H1 (cell line): ENCODE results near the gene ABCC2. TPM values are rescaled to one million over a fixed set of nuclear protein-coding genes. Genes with fewer than 3 reads are reported as not detected.

Experiments
- CTCF ChIA-PET: fragments of 300-600 bp; sonication (Branson Sonifier 250); formaldehyde crosslinking; loops from one replicate; lab custom pipeline; 2021; ENCODE audit not compliant: partially characterized antibody; lab: Charles Lee
- POLR2A ChIA-PET: fragments of 300-600 bp; sonication (Branson Sonifier 250); formaldehyde crosslinking; loops from one replicate; lab custom pipeline; 2021; ENCODE audit warnings: inconsistent platforms; ENCODE audit not compliant: partially characterized antibody; lab: Charles Lee
- DNase-seq, 2 experiments: peaks; one replicate each; pipeline versions ENCODE4 v3.0.0 to v3.0.0-alpha.2; 2010 to 2022; ENCODE audit warnings: low spot score in 2 of 2, low read depth in 1 of 2, mixed read lengths in 1 of 2
- FAIRE-seq: peaks from 2 replicates; lab custom pipeline; 2011; peaks lifted over from hg19 to GRCh38; lab: Jason Lieb, UNC
- H2AFZ ChIP-seq: 2 replicates; pipeline ENCODE4 v1.8.1; 2012; ENCODE audit warnings: low read length, inconsistent platforms
- H2AK5ac ChIP-seq: 2 replicates; pipeline ENCODE4 v1.6.1; 2013; ENCODE audit warnings: low read depth, low read length
- H2BK120ac ChIP-seq: replicated peaks from 2 replicates; pipeline ENCODE3; 2013; ENCODE audit warnings: low read depth, low read length, inconsistent platforms
- H2BK12ac ChIP-seq: 2 replicates; pipeline ENCODE4 v1.6.1; 2013; ENCODE audit warnings: low read depth, low read length
- H2BK15ac ChIP-seq: 2 replicates; pipeline ENCODE4 v1.6.1; 2013; ENCODE audit warnings: low read length
- H2BK20ac ChIP-seq: 2 replicates; pipeline ENCODE4 v1.6.1; 2013; ENCODE audit warnings: low read length
- H2BK5ac ChIP-seq: 2 replicates; pipeline ENCODE4 v1.6.1; 2013; ENCODE audit warnings: low read depth, low read length
- H3K14ac ChIP-seq: 2 replicates; pipeline ENCODE4 v1.6.1; 2013; ENCODE audit warnings: inconsistent platforms; ENCODE audit not compliant: insufficient read length
- H3K18ac ChIP-seq: 2 replicates; pipeline ENCODE4 v1.6.1; 2013; ENCODE audit warnings: low read length; ENCODE audit errors: extremely low read depth
- H3K23ac ChIP-seq: 2 replicates; pipeline ENCODE4 v1.6.1; 2013; ENCODE audit warnings: inconsistent platforms; ENCODE audit not compliant: insufficient read length
- H3K23me2 ChIP-seq: 2 replicates; pipeline ENCODE4 v1.6.1; 2013; ENCODE audit warnings: low read depth, low read length
- H3K27ac ChIP-seq: 2 replicates; pipeline ENCODE4 v1.6.1; 2011; ENCODE audit warnings: low read depth, low read length, inconsistent platforms
- H3K27me3 ChIP-seq, 4 experiments: replicated peaks in 1 of 4; 1 replicate in 1 of 4; 2 replicates in 3 of 4; pipeline versions ENCODE4 v1.6.1 to v1.8.1; 2011 to 2013; ENCODE audit warnings: low read length in 3 of 4, mild to moderate bottlenecking in 3 of 4, inconsistent platforms in 2 of 4, mixed read lengths in 2 of 4, moderate library complexity in 1 of 4; ENCODE audit not compliant: control insufficient read depth in 3 of 4, insufficient read depth in 3 of 4; ENCODE audit errors: extremely low read depth in 1 of 4
- H3K36me3 ChIP-seq, 4 experiments: 2 replicates each; pipeline versions ENCODE4 v1.6.1 to v1.8.1; 2011 to 2013; ENCODE audit warnings: mild to moderate bottlenecking in 4 of 4, low read length in 3 of 4, moderate library complexity in 2 of 4, control low read depth in 1 of 4, inconsistent platforms in 1 of 4; ENCODE audit not compliant: insufficient read depth in 4 of 4, control insufficient read depth in 2 of 4
- H3K4ac ChIP-seq: replicated peaks from 2 replicates; pipeline ENCODE3; 2013; ENCODE audit warnings: low read length, low read depth, mixed read lengths, inconsistent platforms; ENCODE audit not compliant: insufficient read length
- H3K4me1 ChIP-seq, 4 experiments: replicated peaks in 1 of 4; 1 replicate in 1 of 4; 2 replicates in 3 of 4; pipeline versions ENCODE4 v1.6.1 to v1.8.1; 2011 to 2013; ENCODE audit warnings: low read length in 3 of 4, inconsistent platforms in 2 of 4, mixed read lengths in 1 of 4; ENCODE audit not compliant: insufficient read depth in 4 of 4, control insufficient read depth in 3 of 4
- H3K4me2 ChIP-seq, 2 experiments: 2 replicates each; pipeline versions ENCODE4 v1.6.1 to v1.8.1; 2011 to 2013; ENCODE audit warnings: low read depth in 2 of 2, low read length in 2 of 2, control low read depth in 1 of 2, inconsistent platforms in 1 of 2, mild to moderate bottlenecking in 1 of 2; ENCODE audit not compliant: insufficient read depth in 1 of 2
- H3K4me3 ChIP-seq, 4 experiments: fragments of 200-600, 300-600 bp in 1 of 4; sonication (generic), shearing (Covaris generic), sonication (Bioruptor Twin) in 1 of 4; 2 replicates each; pipeline versions ENCODE4 v1.5.1 to v1.8.1; 2011 to 2016; ENCODE audit warnings: low read length in 4 of 4, low read depth in 3 of 4, control low read depth in 2 of 4, inconsistent platforms in 2 of 4, mild to moderate bottlenecking in 2 of 4, mixed read lengths in 1 of 4, moderate library complexity in 1 of 4; ENCODE audit not compliant: insufficient read depth in 2 of 4; ENCODE audit errors: extremely low read depth in 1 of 4
- H3K56ac ChIP-seq: replicated peaks from 2 replicates; pipeline ENCODE3; 2013; ENCODE audit warnings: low read depth, mild to moderate bottlenecking, mixed read lengths, low read length, inconsistent platforms; ENCODE audit not compliant: insufficient read length
- H3K79me1 ChIP-seq: 2 replicates; pipeline ENCODE4 v1.6.1; 2013; ENCODE audit warnings: low read depth, low read length, control low read depth
- H3K79me2 ChIP-seq, 2 experiments: 2 replicates each; pipeline versions ENCODE4 v1.6.1 to v1.8.1; 2012 to 2013; ENCODE audit warnings: low read length in 2 of 2, mild to moderate bottlenecking in 2 of 2, inconsistent platforms in 1 of 2; ENCODE audit not compliant: insufficient read depth in 2 of 2, control insufficient read depth in 1 of 2
- H3K9ac ChIP-seq, 4 experiments: replicated peaks in 1 of 4; 1 replicate in 1 of 4; 2 replicates in 3 of 4; pipeline versions ENCODE4 v1.6.1 to v1.8.1; 2011 to 2013; ENCODE audit warnings: low read depth in 3 of 4, low read length in 3 of 4, control low read depth in 2 of 4, mild to moderate bottlenecking in 2 of 4, moderate library complexity in 2 of 4, inconsistent platforms in 1 of 4; ENCODE audit errors: extremely low read depth in 1 of 4
- H3K9me3 ChIP-seq, 2 experiments: 2 replicates each; pipeline versions ENCODE4 v1.6.1 to v1.8.1; 2012 to 2013; ENCODE audit warnings: mild to moderate bottlenecking in 2 of 2, moderate library complexity in 2 of 2, control low read depth in 1 of 2, inconsistent platforms in 1 of 2, low read depth in 1 of 2, low read length in 1 of 2, mixed read lengths in 1 of 2; ENCODE audit not compliant: insufficient read depth in 2 of 2
- H4K20me1 ChIP-seq, 2 experiments: replicated peaks in 1 of 2; 2 replicates each; pipeline versions ENCODE3 to v1.8.1; 2011 to 2013; ENCODE audit warnings: inconsistent platforms in 2 of 2, low read length in 2 of 2, mild to moderate bottlenecking in 1 of 2; ENCODE audit not compliant: insufficient read depth in 2 of 2, control insufficient read depth in 1 of 2
- H4K5ac ChIP-seq: 2 replicates; pipeline ENCODE4 v1.6.1; 2013; ENCODE audit warnings: low read length, low read depth, mixed read lengths, inconsistent platforms; ENCODE audit not compliant: insufficient read length
- H4K8ac ChIP-seq: 2 replicates; pipeline ENCODE4 v1.8.0; 2013; ENCODE audit warnings: mild to moderate bottlenecking, moderate library complexity, low read length, inconsistent platforms; ENCODE audit not compliant: insufficient read depth; ENCODE audit errors: extremely low read depth
- H4K91ac ChIP-seq: replicated peaks from 2 replicates; pipeline ENCODE3; 2013; ENCODE audit warnings: low read length, mixed read lengths, inconsistent platforms; ENCODE audit not compliant: insufficient read length
- ASH2L ChIP-seq: fragments of 200-600, 300-600 bp; sonication (generic); IDR thresholded peaks from one replicate; pipeline ENCODE4 v1.7.1; 2017; ENCODE audit warnings: low read length
- CEBPB ChIP-seq: IDR thresholded peaks from 2 replicates; pipeline ENCODE4 v1.6.1; 2012; ENCODE audit warnings: low read depth, low read length
- CTBP2 ChIP-seq: IDR thresholded peaks from 2 replicates; pipeline ENCODE4 v1.7.0; 2011; ENCODE audit warnings: borderline replicate concordance, mild to moderate bottlenecking, moderate library complexity, mixed read lengths, low read length; ENCODE audit not compliant: insufficient read depth, insufficient read length
- FOSL1 ChIP-seq: IDR thresholded peaks from 2 replicates; pipeline ENCODE4 v1.6.1; 2011; ENCODE audit warnings: mild to moderate bottlenecking, low read depth, low read length, moderate library complexity; ENCODE audit not compliant: insufficient read depth
- GABPA ChIP-seq: IDR thresholded peaks from 2 replicates; pipeline ENCODE4 v1.6.1; 2011; ENCODE audit warnings: mild to moderate bottlenecking, low read length, moderate library complexity, borderline replicate concordance; ENCODE audit not compliant: insufficient read depth
- GTF2F1 ChIP-seq: IDR thresholded peaks from 2 replicates; pipeline ENCODE4 v1.6.1; 2012; ENCODE audit warnings: low read depth, low read length, improper control_type of control experiment, borderline replicate concordance
- JUND ChIP-seq: IDR thresholded peaks from 2 replicates; pipeline ENCODE4 v1.6.1; 2011; ENCODE audit warnings: mild to moderate bottlenecking, improper control_type of control experiment, low read length
- MAFK ChIP-seq: IDR thresholded peaks from 2 replicates; pipeline ENCODE4 v1.6.1; 2012; ENCODE audit warnings: low read depth, mild to moderate bottlenecking, improper control_type of control experiment, low read length
- POU5F1 ChIP-seq: IDR thresholded peaks from 2 replicates; pipeline ENCODE4 v1.6.1; 2011; ENCODE audit warnings: low read depth, mild to moderate bottlenecking, low read length, moderate library complexity
- SIN3A ChIP-seq, 2 experiments: IDR thresholded peaks in 1 of 2; conservative IDR thresholded peaks in 1 of 2; 2 replicates each; pipeline ENCODE4 v1.6.1; 2011 to 2012; ENCODE audit warnings: low read length in 2 of 2, improper control_type of control experiment in 1 of 2, low read depth in 1 of 2, mild to moderate bottlenecking in 1 of 2
- SIX5 ChIP-seq: IDR thresholded peaks from 2 replicates; pipeline ENCODE4 v1.6.1; 2011; ENCODE audit warnings: mild to moderate bottlenecking, low read depth, low read length
- WGBS, 2 experiments: shearing (Covaris generic) in 1 of 2; methylation state at CpG; one replicate each; pipeline versions ENCODE4 v1.1.6 to v1.1.7; 2013 to 2015; ENCODE audit warnings: low lambda C conversion rate in 2 of 2, mixed read lengths in 2 of 2, inconsistent platforms in 1 of 2, low coverage in 1 of 2, missing lambda C conversion rate in 1 of 2; ENCODE audit not compliant: insufficient replicate concordance in 2 of 2, insufficient coverage in 1 of 2, insufficient read length in 1 of 2; ENCODE audit errors: extremely low coverage in 1 of 2, missing lambda C conversion rate in 1 of 2; 5-methylcytosine and 5-hydroxymethylcytosine counted together
- polyA plus RNA-seq, 7 experiments: library from polyadenylated mRNA; depleted of rRNA in 3 of 7; stranded (reverse) in 5 of 7; unstranded in 2 of 7; fragments of >200 nt in 5 of 7; fragments of 200-250 nt in 2 of 7; gene quantifications; 1 replicate in 5 of 7; 2 replicates in 1 of 7; 4 replicates in 1 of 7; pipeline versions ENCODE4 v1.2.1 to v1.2.3, GENCODE V29; 2011 to 2013; ENCODE audit warnings: missing spikeins in 2 of 7, mixed read lengths in 2 of 7
- total RNA-seq: library from RNA; stranded (reverse); fragmentation: NEBNext Ultra II Directional; extraction: Animal tissue kit (Norgen Biotek cat#: 25700); gene quantifications from 2 replicates; pipeline ENCODE4 v1.2.1, GENCODE V29; 2021

The ABCC2 gene
- total and polyA plus RNA-seq, 2 of the 8 experiments (the other 6 are each of a cell fraction or from before 2014, with no cell fraction given) = 0.74 to 1.1 TPM

DNA sequence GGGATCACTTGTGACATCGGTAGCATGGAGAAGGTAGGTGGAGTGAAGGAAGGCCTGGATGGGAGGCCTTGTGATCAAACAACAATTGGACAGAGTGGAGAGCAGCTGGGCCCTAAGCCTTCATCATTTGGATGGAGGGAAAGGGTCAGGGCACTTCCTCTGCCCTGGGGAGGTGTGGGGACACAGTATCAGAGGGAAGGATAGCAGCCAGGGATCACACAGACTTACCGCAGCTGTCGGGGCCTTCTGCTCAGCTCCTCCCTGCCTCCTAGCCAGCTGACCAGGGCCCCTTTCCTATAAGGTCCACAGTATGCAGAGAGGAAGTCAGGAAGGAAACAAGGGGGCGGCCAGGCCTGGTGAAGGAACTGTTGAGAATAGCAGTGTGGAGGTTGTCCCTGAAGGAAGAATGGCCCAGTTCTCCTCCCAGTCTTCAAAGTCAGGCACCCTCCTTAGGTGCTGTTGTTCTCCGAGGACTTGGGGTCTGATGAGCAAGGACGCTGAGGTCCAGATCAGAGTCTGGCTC is 62.1 kb downstream of the ABCC2 start:
- H3K23me2 ChIP-seq = no peaks in the 10 kb centered on the region
- no peak overlapping the region for H2BK120ac ChIP-seq
- H4K91ac ChIP-seq = no peak overlapping the region
- H3K36me3 ChIP-seq = no peaks in the 10 kb centered on the region
- H4K5ac ChIP-seq = no peak overlapping the region
- H4K8ac ChIP-seq = no peak overlapping the region; the same call in 1 of the 2 replicates
- no peak overlapping the region for H2BK20ac ChIP-seq
- no peak overlapping the region for H3K14ac ChIP-seq
- no peak overlapping the region for H3K4me3 ChIP-seq
- H3K56ac ChIP-seq = no peak overlapping the region
- no peak for DNase-seq
- H3K4ac ChIP-seq = no peak overlapping the region
- 0 out of 2 replicates have a peak overlapping the region, but pooled peaks have one; percentile 10 for H2AFZ ChIP-seq
- no peak overlapping the region for H3K18ac ChIP-seq
- no peak overlapping the region for H2BK12ac ChIP-seq
- CTCF ChIA-PET = interaction anchor here (1.0 to 6.2 kb wide), 14 partner anchors 14 to 328 kb away, joined by 3 to 100 read pairs (median 6); partner anchors contain the start of gene CPN1
- no peak overlapping the region for H3K9ac ChIP-seq
- H3K27me3 ChIP-seq = no peaks in the 10 kb centered on the region; a peak in 1 of 7 replicates
- POLR2A ChIA-PET = interaction anchor here (1.7 kb wide), 1 partner anchor 32 kb away, joined by 7 read pairs; no protein-coding TSS in a partner anchor
- peaks cover 4 to 18% (median 13%) of the 10 kb centered on the region in 4 experiments; a peak in 6 of 7 replicates for H3K4me1 ChIP-seq
- no peak overlapping the region for H3K27ac ChIP-seq
- no peak overlapping the region for H2BK5ac ChIP-seq
- no peaks in the 10 kb centered on the region for H3K79me1 ChIP-seq
- H4K20me1 ChIP-seq = no peaks in the 10 kb centered on the region
- H3K23ac ChIP-seq = no peak overlapping the region
- H2AK5ac ChIP-seq = 0 out of 2 replicates have a peak overlapping the region, but pooled peaks have one; percentile 53
- FAIRE-seq = no peak
- no peaks in the 10 kb centered on the region; a peak in 1 of 4 replicates for H3K9me3 ChIP-seq
- H3K4me2 ChIP-seq = no peak overlapping the region
- H3K79me2 ChIP-seq = no peaks in the 10 kb centered on the region
- H2BK15ac ChIP-seq = no peak overlapping the region
- 83% methylated on average over 6 of the region's 6 CpGs; no CpG with 5 or more reads in 1 of the 2 experiments for WGBS, 2 experiments
- TF ChIP-seq SIN3A (conservative IDR thresholded peaks at IDR 0.05 in 1 of 2, IDR thresholded peaks at IDR 0.05 in 1 of 2; ENCODE audit: low read depth in 1 of 2, low read length in 2 of 2) (no peak), POU5F1 (no peak), CEBPB (no peak), GABPA (no peak), MAFK (no peak), JUND (no peak), FOSL1 (no peak), ASH2L (no peak), SIX5 (no peak), GTF2F1 (no peak), CTBP2 (no peak)
